Measurements from ENCODE around the gene ARHGAP24. TPM values are rescaled to one million over a fixed set of nuclear protein-coding genes. Genes with fewer than 3 reads are reported as not detected.

Gene ARHGAP24
- total RNA-seq, 2 experiments from 2014 or later: not detected

DNA sequence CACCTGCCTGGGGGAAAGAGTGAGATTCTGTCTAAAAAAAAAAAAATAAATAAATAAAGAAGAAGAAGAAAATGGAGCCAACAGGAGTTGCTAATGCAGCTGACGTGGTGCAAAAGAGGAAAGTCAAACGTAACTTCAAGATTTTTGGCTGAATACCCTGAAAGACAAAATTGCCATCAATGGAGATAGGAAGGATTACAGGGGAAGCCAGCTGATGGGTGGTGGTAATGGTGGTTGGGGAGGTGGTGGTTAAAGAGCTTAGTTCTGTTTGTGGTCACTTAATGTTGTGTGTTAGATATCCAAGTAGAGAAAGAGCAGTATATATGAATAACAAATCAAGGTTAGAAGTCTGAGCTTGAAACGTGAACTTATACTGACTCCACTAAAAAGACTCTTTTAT lies 225.4 kb downstream of the ARHGAP24 start:
- Mint-ChIP-seq H3K4me1 (no peaks in the 10 kb centered on the region), H3K27me3 (no peaks in the 10 kb centered on the region), H3K27ac (no peak overlapping the region), H3K4me3 (no peak overlapping the region), H3K36me3 (ENCODE audit: low read depth) (no peaks in the 10 kb centered on the region), H3K9me3 (no peaks in the 10 kb centered on the region)
- POLR2A ChIA-PET: no interaction called here
- CTCF ChIA-PET: no interaction called here
- DNase-seq: no peak

DNA sequence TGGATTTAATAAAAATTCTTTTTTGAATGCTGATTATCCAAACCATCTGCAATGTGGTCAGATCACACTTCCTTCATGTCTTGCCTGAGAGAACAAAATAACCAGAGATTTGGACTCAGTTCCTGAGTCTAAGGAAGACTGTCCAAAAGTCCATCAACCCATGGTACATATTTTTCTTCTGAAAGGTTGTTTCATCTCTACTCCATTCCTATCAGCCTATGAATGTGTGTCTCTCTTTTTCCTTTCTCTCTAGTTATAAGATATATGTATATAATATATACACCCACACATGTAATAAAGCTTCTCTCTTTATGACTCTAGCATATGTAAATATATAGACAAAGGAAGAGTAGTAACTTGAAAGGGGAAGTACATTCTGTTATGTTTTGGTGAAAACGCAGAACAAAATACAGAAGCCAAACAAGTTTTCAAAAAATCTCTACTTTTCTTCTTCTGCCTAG lies 226.9 kb downstream of the ARHGAP24 start:
- Mint-ChIP-seq H3K36me3 (ENCODE audit: low read depth) (no peaks in the 10 kb centered on the region), H3K4me1 (no peaks in the 10 kb centered on the region), H3K4me3 (no peak overlapping the region), H3K27ac (no peak overlapping the region), H3K9me3 (no peaks in the 10 kb centered on the region), H3K27me3 (no peaks in the 10 kb centered on the region)
- no peak for DNase-seq
- ChIA-PET POLR2A (no interaction called here), CTCF (no interaction called here)

DNA sequence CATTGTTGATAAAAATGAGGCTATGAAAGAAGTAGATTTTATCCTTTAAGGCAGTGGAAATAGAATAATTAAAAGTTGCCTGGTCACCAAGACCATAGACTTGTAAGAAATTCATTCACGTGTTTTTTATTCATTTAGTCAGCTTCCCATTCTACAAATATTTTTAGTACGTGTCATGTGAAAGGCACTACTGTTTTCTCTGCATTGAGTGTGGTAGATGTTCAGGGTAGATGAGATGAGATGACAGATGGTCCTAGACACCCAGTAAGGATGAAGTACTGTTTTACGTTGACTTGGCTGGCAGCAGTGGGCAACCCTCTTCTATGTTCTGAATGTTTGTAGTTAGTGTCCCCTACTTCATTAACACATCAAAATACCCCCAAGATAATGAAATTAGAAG lies 228.1 kb downstream of the ARHGAP24 start:
- no peak for DNase-seq
- H3K36me3 Mint-ChIP-seq (ENCODE audit: low read depth): no peaks in the 10 kb centered on the region
- H3K9me3 Mint-ChIP-seq: no peaks in the 10 kb centered on the region
- CTCF ChIA-PET: no interaction called here
- no peak overlapping the region for H3K4me3 Mint-ChIP-seq
- no peaks in the 10 kb centered on the region for H3K27me3 Mint-ChIP-seq
- H3K4me1 Mint-ChIP-seq: no peaks in the 10 kb centered on the region
- no peak overlapping the region for H3K27ac Mint-ChIP-seq
- POLR2A ChIA-PET: no interaction called here

GRCh38 chr4:85707611-85708010 lies 232.7 kb downstream of the ARHGAP24 start:
- no peaks in the 10 kb centered on the region for H3K36me3 Mint-ChIP-seq (ENCODE audit: low read depth)
- no peak overlapping the region for H3K27ac Mint-ChIP-seq
- DNase-seq: no peak
- H3K27me3 Mint-ChIP-seq: no peaks in the 10 kb centered on the region
- no peak overlapping the region for H3K4me3 Mint-ChIP-seq
- ChIA-PET POLR2A (no interaction called here), CTCF (no interaction called here)
- H3K4me1 Mint-ChIP-seq: no peaks in the 10 kb centered on the region
- no peaks in the 10 kb centered on the region for H3K9me3 Mint-ChIP-seq

DNA sequence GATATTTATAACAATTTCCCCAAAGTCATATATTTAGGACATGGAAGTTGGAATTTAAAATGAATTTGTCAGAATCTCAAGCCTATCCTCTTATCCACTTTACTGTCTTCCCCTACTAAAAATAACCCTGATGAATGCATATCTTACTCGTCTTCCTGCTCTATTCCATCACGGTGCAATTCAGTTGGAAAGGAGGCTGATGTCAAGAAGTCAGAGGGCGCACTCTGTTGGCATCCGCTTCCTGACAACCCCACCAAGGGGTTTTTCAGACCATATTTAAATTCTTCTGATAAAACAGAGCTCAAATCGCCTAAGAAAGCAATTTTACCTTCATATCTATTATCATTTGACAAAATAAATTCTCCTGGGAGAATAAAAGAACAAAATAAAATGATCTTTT lies 233.5 kb downstream of the ARHGAP24 start:
- no peak overlapping the region for H3K27ac Mint-ChIP-seq
- H3K4me1 Mint-ChIP-seq: no peaks in the 10 kb centered on the region
- no peaks in the 10 kb centered on the region for H3K27me3 Mint-ChIP-seq
- H3K4me3 Mint-ChIP-seq: no peak overlapping the region
- no peak for DNase-seq
- POLR2A ChIA-PET: no interaction called here
- CTCF ChIA-PET: no interaction called here
- H3K36me3 Mint-ChIP-seq (ENCODE audit: low read depth): no peaks in the 10 kb centered on the region
- H3K9me3 Mint-ChIP-seq: no peaks in the 10 kb centered on the region

- Mint-ChIP-seq H3K4me3 (no peak overlapping the region), H3K4me1 (no peaks in the 10 kb centered on the region), H3K36me3 (ENCODE audit: low read depth) (no peaks in the 10 kb centered on the region), H3K27me3 (no peaks in the 10 kb centered on the region), H3K27ac (no peak overlapping the region), H3K9me3 (no peaks in the 10 kb centered on the region)
- no peak for DNase-seq
- ChIA-PET CTCF (no interaction called here), POLR2A (no interaction called here)
These were observed 238.1 kb downstream of the ARHGAP24 start for GRCh38 chr4:85713005-85713404.

DNA sequence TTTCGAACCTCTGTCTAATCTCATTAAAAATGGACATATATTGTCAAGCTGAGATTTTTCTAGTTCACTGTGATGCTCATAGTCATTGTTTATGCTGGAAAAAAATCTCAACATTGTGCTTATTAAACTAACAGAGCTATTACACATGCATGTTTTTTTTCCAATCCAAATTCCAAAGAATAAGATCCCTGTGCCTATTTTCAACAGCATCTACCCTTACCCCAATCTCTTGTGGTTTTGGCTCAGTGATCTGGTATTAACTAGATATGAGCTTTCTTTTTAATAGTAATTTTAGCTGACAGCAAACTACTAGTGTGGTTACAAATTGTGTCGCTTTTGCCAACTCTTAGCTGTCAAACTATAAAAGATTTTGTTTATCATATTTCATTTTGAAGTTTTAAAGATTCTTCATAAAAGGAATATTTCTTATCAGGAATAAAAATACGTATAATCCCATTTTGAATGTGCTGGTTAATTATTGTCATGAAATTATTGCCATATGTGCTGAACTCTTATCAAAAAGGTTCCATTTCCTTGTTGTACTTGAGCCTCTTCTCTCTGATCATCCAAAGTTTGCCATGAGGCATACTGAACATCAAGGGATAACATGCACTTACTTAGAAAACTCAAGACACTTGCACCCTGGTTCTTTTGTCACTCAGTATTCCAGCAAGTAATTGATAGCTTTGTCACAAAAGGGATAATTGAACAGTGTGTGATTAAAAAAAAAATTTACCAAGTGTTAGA lies 241.2 kb downstream of the ARHGAP24 start:
- Mint-ChIP-seq H3K36me3 (ENCODE audit: low read depth) (no peaks in the 10 kb centered on the region), H3K9me3 (no peaks in the 10 kb centered on the region), H3K27ac (no peak overlapping the region), H3K4me1 (no peaks in the 10 kb centered on the region), H3K27me3 (no peaks in the 10 kb centered on the region), H3K4me3 (no peak overlapping the region)
- POLR2A ChIA-PET: no interaction called here
- DNase-seq: no peak
- CTCF ChIA-PET: no interaction called here

DNA sequence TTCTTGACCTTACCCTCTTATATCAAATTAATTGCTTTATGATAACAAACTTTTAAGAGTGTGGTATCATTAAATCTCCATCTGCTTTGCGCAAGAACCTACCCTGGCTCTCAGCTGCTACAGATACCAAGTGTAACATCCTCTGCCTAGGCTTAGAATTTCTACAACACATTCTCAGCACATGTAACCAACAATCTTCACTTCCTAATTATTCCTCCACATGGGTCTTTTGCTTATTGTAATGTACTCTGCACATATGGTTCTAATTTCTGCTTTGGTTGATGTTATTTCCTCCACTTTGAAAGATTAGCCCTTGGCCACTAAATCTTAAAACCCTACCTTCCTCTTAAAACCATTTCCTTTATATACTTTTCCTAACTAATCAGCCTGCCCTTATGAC lies 242.4 kb downstream of the ARHGAP24 start:
- Mint-ChIP-seq H3K9me3 (no peaks in the 10 kb centered on the region), H3K4me3 (no peak overlapping the region), H3K4me1 (no peaks in the 10 kb centered on the region), H3K27me3 (no peaks in the 10 kb centered on the region), H3K27ac (no peak overlapping the region), H3K36me3 (ENCODE audit: low read depth) (no peaks in the 10 kb centered on the region)
- DNase-seq: no peak
- ChIA-PET POLR2A (no interaction called here), CTCF (no interaction called here)

DNA sequence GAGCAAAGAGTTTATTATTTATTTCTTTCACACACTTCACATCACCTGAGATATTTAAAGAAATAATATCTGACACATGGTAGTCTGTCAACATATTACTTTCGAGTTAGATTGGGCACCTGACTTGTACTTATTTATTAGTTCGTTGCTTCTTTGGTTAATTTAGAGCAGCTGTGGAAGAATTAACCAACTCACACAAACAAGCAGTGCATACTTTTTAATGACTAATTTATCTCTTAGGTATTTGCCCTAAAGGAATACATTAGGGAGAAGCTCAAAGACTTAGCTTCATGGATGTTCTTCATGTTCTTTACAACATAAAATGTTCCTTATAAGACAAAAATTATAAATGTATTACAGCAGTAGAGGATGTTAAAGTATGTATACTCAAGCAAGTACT lies 242.9 kb downstream of the ARHGAP24 start:
- ChIA-PET POLR2A (no interaction called here), CTCF (no interaction called here)
- no peak for DNase-seq
- H3K4me3 Mint-ChIP-seq: no peak overlapping the region
- no peak overlapping the region for H3K27ac Mint-ChIP-seq
- H3K4me1 Mint-ChIP-seq: no peaks in the 10 kb centered on the region
- no peaks in the 10 kb centered on the region for H3K9me3 Mint-ChIP-seq
- H3K36me3 Mint-ChIP-seq (ENCODE audit: low read depth): no peaks in the 10 kb centered on the region
- H3K27me3 Mint-ChIP-seq: no peaks in the 10 kb centered on the region

DNA sequence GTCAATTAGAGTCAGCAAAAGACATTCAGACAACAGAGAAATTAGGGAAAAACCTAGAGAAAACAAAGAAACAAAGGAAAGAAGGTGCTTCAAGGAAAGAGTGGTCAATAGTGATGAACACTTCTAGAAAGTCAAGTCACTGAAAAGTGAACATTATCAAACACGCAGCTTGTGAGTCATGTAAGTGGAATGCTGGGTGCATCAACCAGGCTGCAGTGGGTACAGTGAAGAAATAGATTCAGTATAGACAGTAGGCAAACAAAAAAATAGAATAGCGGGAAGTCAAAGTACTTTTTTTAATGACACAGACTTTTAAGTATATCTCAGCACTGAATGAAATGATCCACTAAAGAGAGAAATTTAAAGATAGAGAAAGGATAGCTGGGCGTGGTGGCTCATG lies 245.8 kb downstream of the ARHGAP24 start:
- H3K4me1 Mint-ChIP-seq: no peaks in the 10 kb centered on the region
- POLR2A ChIA-PET: no interaction called here

DNA sequence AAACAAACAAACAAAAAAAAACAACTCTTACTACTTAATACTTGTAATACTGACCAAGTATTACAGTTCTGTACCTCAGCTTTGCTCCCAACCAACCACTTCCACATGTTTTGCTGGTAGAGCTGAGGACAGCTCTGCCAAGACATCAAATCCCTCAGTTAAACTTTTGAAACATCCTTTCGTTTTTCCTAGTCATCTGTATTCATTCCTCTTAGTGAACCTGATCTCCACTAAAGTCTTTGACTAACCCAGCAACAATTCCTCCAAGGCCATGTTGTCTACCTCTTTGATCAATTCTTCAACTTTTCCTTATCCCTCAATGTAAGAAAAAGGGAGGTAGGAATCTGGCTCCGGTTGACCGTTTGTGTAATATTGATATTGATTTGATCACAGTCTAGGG lies 247.5 kb downstream of the ARHGAP24 start:
- Mint-ChIP-seq H3K36me3 (ENCODE audit: low read depth) (no peaks in the 10 kb centered on the region), H3K9me3 (no peaks in the 10 kb centered on the region), H3K4me1 (no peaks in the 10 kb centered on the region), H3K4me3 (no peak overlapping the region), H3K27me3 (no peaks in the 10 kb centered on the region), H3K27ac (no peak overlapping the region)
- ChIA-PET POLR2A (no interaction called here), CTCF (no interaction called here)
- no peak for DNase-seq

More for the DNA sequence above, 245.8 kb downstream of the ARHGAP24 start:
- H3K36me3 Mint-ChIP-seq (ENCODE audit: low read depth): no peaks in the 10 kb centered on the region
- CTCF ChIA-PET: no interaction called here
- H3K27ac Mint-ChIP-seq: no peak overlapping the region
- no peak for DNase-seq
- no peak overlapping the region for H3K4me3 Mint-ChIP-seq
- H3K9me3 Mint-ChIP-seq: no peaks in the 10 kb centered on the region
- no peaks in the 10 kb centered on the region for H3K27me3 Mint-ChIP-seq

- H3K4me1 Mint-ChIP-seq: no peaks in the 10 kb centered on the region
- no peaks in the 10 kb centered on the region for H3K27me3 Mint-ChIP-seq
- H3K36me3 Mint-ChIP-seq (ENCODE audit: low read depth): no peaks in the 10 kb centered on the region
- no peak for DNase-seq
- H3K27ac Mint-ChIP-seq: no peak overlapping the region
- ChIA-PET POLR2A (no interaction called here), CTCF (no interaction called here)
- H3K4me3 Mint-ChIP-seq: no peak overlapping the region
- H3K9me3 Mint-ChIP-seq: no peaks in the 10 kb centered on the region
These were observed 247.9 kb downstream of the ARHGAP24 start for GRCh38 chr4:85722807-85723206.

DNA sequence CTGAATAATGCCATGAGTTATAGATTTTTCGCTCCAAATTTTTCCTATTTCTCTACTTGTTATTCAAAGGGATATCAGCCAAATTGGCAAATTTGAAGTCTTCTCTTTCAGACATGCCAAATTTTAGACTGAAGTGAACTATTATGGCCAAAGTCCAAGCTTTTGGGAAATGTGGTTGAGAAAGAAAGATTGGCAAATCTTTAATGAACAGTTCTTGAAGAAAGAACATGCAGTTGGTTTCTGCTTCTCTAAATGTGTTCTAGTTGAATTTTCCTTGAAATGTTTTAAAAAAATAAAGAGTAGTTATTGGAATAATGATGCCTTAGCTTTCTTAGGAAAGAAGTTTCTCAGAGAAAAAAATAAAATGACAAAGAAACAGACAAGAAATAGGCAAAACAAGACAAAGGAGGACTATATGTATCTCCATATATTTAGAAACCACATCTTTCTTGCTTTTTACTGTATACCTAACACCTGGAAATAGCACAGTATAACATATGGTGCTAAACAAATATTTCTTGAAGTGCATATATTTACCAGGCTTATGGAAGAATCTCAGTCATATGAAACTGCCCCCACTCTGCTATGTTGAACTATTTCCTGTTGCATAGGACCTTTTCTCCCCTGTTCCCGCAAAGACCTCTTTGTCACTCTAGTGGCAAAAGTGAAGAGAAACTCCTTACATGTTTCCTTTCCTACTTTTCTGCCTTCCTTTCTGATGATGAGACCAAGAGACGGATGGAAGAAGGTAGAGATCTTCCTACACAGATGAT lies 250.0 kb downstream of the ARHGAP24 start:
- Mint-ChIP-seq H3K27me3 (no peaks in the 10 kb centered on the region), H3K4me3 (no peak overlapping the region), H3K9me3 (no peaks in the 10 kb centered on the region), H3K36me3 (ENCODE audit: low read depth) (no peaks in the 10 kb centered on the region), H3K4me1 (no peaks in the 10 kb centered on the region), H3K27ac (no peak overlapping the region)
- ChIA-PET CTCF (no interaction called here), POLR2A (no interaction called here)
- no peak for DNase-seq

DNA sequence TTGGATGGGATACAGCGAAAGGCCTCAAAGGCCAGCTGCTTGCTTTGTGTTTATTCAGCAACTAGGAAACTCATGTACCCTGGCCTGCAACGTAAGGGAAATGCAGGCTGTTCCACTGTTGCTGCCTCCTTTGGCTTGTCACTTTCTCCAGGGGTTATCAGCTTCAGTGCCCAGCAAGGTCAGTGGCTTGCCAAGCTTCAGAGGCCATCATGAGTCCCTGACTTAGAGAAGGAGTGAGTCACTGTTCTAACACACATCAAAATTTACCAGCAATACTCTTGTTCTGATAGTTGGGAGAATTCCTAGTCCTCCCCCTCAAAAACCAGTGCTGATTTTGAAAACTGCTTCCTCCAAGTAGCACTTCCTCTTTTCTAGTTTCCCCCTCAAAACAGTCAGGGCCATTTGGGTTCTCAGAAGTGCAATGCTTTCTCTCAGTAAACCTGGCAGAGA lies 250.8 kb downstream of the ARHGAP24 start:
- Mint-ChIP-seq H3K36me3 (ENCODE audit: low read depth) (no peaks in the 10 kb centered on the region), H3K4me3 (no peak overlapping the region), H3K27ac (no peak overlapping the region), H3K27me3 (no peaks in the 10 kb centered on the region), H3K4me1 (no peaks in the 10 kb centered on the region), H3K9me3 (no peaks in the 10 kb centered on the region)
- no peak for DNase-seq
- ChIA-PET CTCF (no interaction called here), POLR2A (no interaction called here)
